Left colon (tissue), 2 donors: Measurements from ENCODE around the gene UBN1. TPM values are rescaled to one million over a fixed set of nuclear protein-coding genes. Genes with fewer than 3 reads are reported as not detected.

Source experiments
- ATAC-seq: fragments of 200-7000 bp; cut with Tn5 transposase; one replicate; pipeline ENCODE4 v1.9.1; 2020; ENCODE audit warnings: mild to moderate bottlenecking, moderate library complexity
- DNase-seq, 2 donors: peaks; one replicate each; pipeline ENCODE4 v3.0.0-alpha.2; 2020
- intact Hi-C, 2 donors: fragments of 100-400 bp; cut with DNase I in 1 of 2; cut with micrococcal nuclease in 1 of 2; formaldehyde crosslinking; loops; one replicate each; pipeline versions ENCODE4 v1.11.2 to v1.14.0; 2022; cut with DNase I, micrococcal nuclease
- total RNA-seq, 2 donors: library from RNA; stranded (reverse); fragmentation: NEBNext Ultra II Directional; extraction: Animal tissue kit (Norgen Biotek cat#: 25700); gene quantifications; one replicate each; pipeline ENCODE4 v1.2.1, GENCODE V29; 2021
- donor health status: DM: no; HTN: no; CAD: no.
- donor health status: DM: yes; HTN: yes; CAD: no.

UBN1 gene
- total RNA-seq, 2 donors from 2014 or later, result 34.8 to 43.5 TPM

GRCh38 chr16:4876646-4877379 lies 29.5 kb downstream of the UBN1 start:
- no peak for DNase-seq
- intact Hi-C loops, result no loop called here
- ATAC-seq, result no peak

GRCh38 chr16:4877380-4877685 lies 30.1 kb downstream of the UBN1 start:
- intact Hi-C loops, result no loop called here
- no peak for ATAC-seq
- DNase-seq, result no peak

- intact Hi-C loops, result no loop called here
- DNase-seq, result no peak
- ATAC-seq, result no peak
Observed at GRCh38 chr16:4879049-4879448, 31.8 kb downstream of the UBN1 start.

- intact Hi-C loops, result no loop called here
- no peak for ATAC-seq
- DNase-seq, result no peak
Observed at GRCh38 chr16:4880006-4880580, 32.8 kb downstream of the UBN1 start.

- DNase-seq (no peak), ATAC-seq (no peak)
- intact Hi-C loops, result no loop called here
Observed at GRCh38 chr16:4882000-4882632, 34.8 kb downstream of the UBN1 start.

GRCh38 chr16:4882633-4883285 lies 35.5 kb downstream of the UBN1 start:
- DNase-seq (no peak), ATAC-seq (no peak)
- intact Hi-C loops, result no loop called here

GRCh38 chr16:4883501-4883900 lies 36.2 kb downstream of the UBN1 start:
- DNase-seq, result no peak
- ATAC-seq, result no peak
- intact Hi-C loops, result no loop called here

GRCh38 chr16:4884209-4884608 lies 36.9 kb downstream of the UBN1 start:
- intact Hi-C loops, result no loop called here
- ATAC-seq (no peak), DNase-seq (no peak)

- intact Hi-C loops, result no loop called here
- no peak for DNase-seq
- ATAC-seq, result no peak
Observed at GRCh38 chr16:4884972-4885874, 37.9 kb downstream of the UBN1 start.

GRCh38 chr16:4886151-4886550 lies 38.9 kb downstream of the UBN1 start:
- DNase-seq (no peak), ATAC-seq (no peak)
- intact Hi-C loops, result no loop called here

- intact Hi-C loops, result no loop called here
- DNase-seq (no peak), ATAC-seq (no peak)
Observed at GRCh38 chr16:4888428-4889135, 41.3 kb downstream of the UBN1 start.

GRCh38 chr16:4890026-4890425 lies 42.7 kb downstream of the UBN1 start:
- intact Hi-C loops, result no loop called here

GRCh38 chr16:4890686-4891085 lies 43.4 kb downstream of the UBN1 start:
- no peak for ATAC-seq
- intact Hi-C loops, result no loop called here

More at GRCh38 chr16:4890026-4890425, 42.7 kb downstream of the UBN1 start:
- ATAC-seq, result no peak
- no peak for DNase-seq

GRCh38 chr16:4891097-4891885 lies 44.0 kb downstream of the UBN1 start:
- intact Hi-C loops, result no loop called here
- DNase-seq (no peak), ATAC-seq (no peak)

More at GRCh38 chr16:4890686-4891085, 43.4 kb downstream of the UBN1 start:
- no peak for DNase-seq

- DNase-seq (no peak), ATAC-seq (peak; percentile 15)
- intact Hi-C loops, result no loop called here
Observed at GRCh38 chr16:4891886-4892216, 44.6 kb downstream of the UBN1 start.

- peak; percentile 21 for ATAC-seq
- intact Hi-C loops, result no loop called here
- no peak for DNase-seq
Observed at GRCh38 chr16:4892361-4893102, 45.3 kb downstream of the UBN1 start.
